Naive B cell (primary cell): ENCODE data around the gene COL27A1. TPM values are rescaled to one million over a fixed set of nuclear protein-coding genes. Genes with fewer than 3 reads are reported as not detected.
"Not testable (repeated sequence)": the region's sequence is repeated elsewhere in the genome, so short reads cannot be mapped to it uniquely, and the experiment has no call there.

ENCODE experiments used
- ATAC-seq, 2 donors: fragments of 150-1000 bp; cut with Tn5 transposase; 2 replicates each; pipeline ENCODE4 v1.10.0; 2021; ENCODE audit warnings: low read depth in 2 of 2, mild to moderate bottlenecking in 2 of 2, moderate library complexity in 2 of 2
- DNase-seq: peaks from one replicate; pipeline ENCODE4 v3.0.0; 2022
- H3K27ac Mint-ChIP-seq, 6 donors: one replicate each; pipeline ENCODE4 v1.8.0; 2020 to 2022; ENCODE audit warnings: mild to moderate bottlenecking in 6 of 6, mixed read lengths in 6 of 6, moderate library complexity in 5 of 6, inconsistent platforms in 2 of 6
- H3K27me3 Mint-ChIP-seq, 3 donors: one replicate each; pipeline ENCODE4 v1.8.0; 2021 to 2022; ENCODE audit warnings: mixed read lengths in 3 of 3, mild to moderate bottlenecking in 1 of 3
- H3K36me3 Mint-ChIP-seq, 2 donors: one replicate each; pipeline ENCODE4 v1.8.0; 2020 to 2022; ENCODE audit warnings: mixed read lengths in 2 of 2, inconsistent platforms in 1 of 2, mild to moderate bottlenecking in 1 of 2
- H3K4me1 Mint-ChIP-seq, 3 donors: one replicate each; pipeline ENCODE4 v1.8.0; 2020 to 2022; ENCODE audit warnings: mixed read lengths in 3 of 3, inconsistent platforms in 1 of 3, mild to moderate bottlenecking in 1 of 3, moderate library complexity in 1 of 3
- H3K4me3 Mint-ChIP-seq, 8 donors: one replicate each; pipeline ENCODE4 v1.8.0; 2020 to 2022; ENCODE audit warnings: mild to moderate bottlenecking in 8 of 8, mixed read lengths in 8 of 8, moderate library complexity in 8 of 8, inconsistent platforms in 2 of 8
- H3K9me3 Mint-ChIP-seq, 7 donors: one replicate each; pipeline ENCODE4 v1.8.0; 2020 to 2022; ENCODE audit warnings: mixed read lengths in 7 of 7, mild to moderate bottlenecking in 5 of 7, inconsistent platforms in 2 of 7, moderate library complexity in 1 of 7
- polyA plus RNA-seq, 6 donors: library from polyadenylated mRNA; unstranded; fragments of 300-500 nt; fragmentation: Illumina TruSeq; gene quantifications; one replicate each; pipeline ENCODE4 v1.2.3, GENCODE V29; 2021; ENCODE audit warnings: low read depth in 6 of 6

Gene COL27A1
- polyA plus RNA-seq, 6 donors from 2014 or later, result 0.04 TPM; not detected in 5

DNA sequence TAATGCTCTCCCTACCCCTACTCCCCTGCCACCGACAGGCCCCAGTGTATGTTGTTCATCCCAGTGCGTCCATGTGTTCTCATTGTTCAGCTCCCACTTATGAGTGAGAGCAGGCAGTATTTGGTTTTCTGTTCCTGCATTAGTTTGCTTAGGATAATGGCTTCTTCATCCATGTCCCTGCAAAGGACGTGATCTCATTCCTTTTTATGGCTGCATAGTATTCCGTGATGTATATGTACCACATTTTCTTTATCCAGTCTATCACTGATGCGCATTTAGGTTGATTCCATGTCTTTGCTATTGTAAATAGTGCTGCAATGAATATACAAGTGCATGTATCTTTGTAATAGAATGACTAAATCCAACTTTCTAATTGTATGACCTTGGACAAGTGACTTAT lies 36.1 kb downstream of the COL27A1 start:
- peaks cover 0 to 23% (median 11%) of the 10 kb centered on the region in 3 donors for H3K27me3 Mint-ChIP-seq
- H3K4me3 Mint-ChIP-seq, H3K4me1 Mint-ChIP-seq, ATAC-seq, H3K27ac Mint-ChIP-seq, DNase-seq, H3K36me3 Mint-ChIP-seq: not testable (repeated sequence)
- H3K9me3 Mint-ChIP-seq, result peaks cover 7 to 31% (median 18%) of the 10 kb centered on the region in 7 donors

DNA sequence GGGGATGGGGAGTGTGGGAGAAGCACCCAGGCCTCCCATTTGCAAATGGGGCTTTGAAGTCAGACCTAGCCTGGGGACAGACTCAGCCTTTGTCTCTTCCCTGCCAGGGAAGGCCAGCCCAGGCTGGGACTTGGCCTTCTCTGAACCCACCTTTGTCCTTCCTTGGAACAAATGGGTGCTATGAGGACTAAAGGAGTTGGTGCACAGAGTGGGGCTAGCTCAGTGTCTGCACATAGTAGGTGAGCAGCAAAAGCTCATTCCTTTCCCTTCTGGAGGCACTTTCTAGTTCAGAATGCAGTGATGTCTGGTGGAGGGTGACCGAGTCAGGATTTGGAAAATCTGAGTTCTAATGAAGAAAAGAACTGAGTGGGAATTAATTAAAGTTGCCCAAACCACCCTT lies 37.2 kb downstream of the COL27A1 start:
- Mint-ChIP-seq H3K27me3 (peaks cover 0 to 23% (median 11%) of the 10 kb centered on the region in 3 donors), H3K4me1 (no peaks in the 10 kb centered on the region), H3K36me3 (peaks cover 7 to 8% of the 10 kb centered on the region in 2 donors), H3K9me3 (peaks cover 7 to 31% (median 18%) of the 10 kb centered on the region in 7 donors), H3K4me3 (no peak overlapping the region), H3K27ac (no peak overlapping the region)
- DNase-seq (no peak), ATAC-seq (no peak)

DNA sequence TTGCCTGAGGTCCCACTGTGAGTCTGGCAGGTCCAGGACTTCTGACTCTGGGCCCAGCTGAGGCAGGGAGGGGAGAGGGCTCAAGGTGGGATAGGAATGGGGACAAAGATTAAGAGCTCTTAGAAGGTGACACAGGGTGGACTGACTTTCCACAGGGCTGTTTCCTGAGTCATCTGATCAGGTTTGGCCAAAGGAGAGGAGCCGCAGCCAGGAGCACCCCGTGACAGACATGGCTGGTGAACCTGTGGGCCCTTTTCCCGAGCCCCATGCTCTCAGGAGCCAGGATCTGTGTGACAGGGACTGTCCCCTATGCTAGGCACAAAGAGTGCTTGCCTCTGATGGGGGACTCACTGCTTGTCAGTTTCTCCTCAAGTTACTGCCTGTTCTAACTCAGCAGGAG lies 37.8 kb downstream of the COL27A1 start:
- Mint-ChIP-seq H3K4me3 (no peak overlapping the region), H3K36me3 (peaks cover 7 to 8% of the 10 kb centered on the region in 2 donors), H3K4me1 (no peaks in the 10 kb centered on the region), H3K27me3 (peaks cover 0 to 23% (median 11%) of the 10 kb centered on the region in 3 donors), H3K9me3 (peaks cover 7 to 31% (median 18%) of the 10 kb centered on the region in 7 donors), H3K27ac (no peak overlapping the region)
- DNase-seq (no peak), ATAC-seq (no peak)

DNA sequence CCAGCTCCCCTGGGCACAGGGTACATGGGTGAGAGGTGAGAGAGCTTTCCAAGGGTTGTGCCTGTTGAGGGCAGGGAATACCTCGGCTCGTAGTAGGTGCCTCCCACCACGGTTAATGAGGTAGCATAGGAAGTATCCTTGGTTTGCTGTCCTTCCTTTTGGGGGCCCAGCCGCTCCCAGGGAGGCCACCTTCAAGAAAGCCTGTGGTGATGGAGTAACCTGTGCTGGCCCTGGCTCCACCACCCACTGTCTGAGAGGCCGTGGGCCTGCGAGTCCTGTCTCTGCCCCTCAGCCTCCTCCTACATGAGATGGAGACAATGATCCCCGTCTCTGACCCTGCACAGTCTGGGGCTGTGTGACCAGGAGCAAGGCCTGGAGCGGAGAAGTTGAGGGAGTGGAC lies 40.8 kb downstream of the COL27A1 start:
- peaks cover 0 to 9% (median 4%) of the 10 kb centered on the region in 7 donors for H3K9me3 Mint-ChIP-seq
- H3K27ac Mint-ChIP-seq, result no peak overlapping the region
- ATAC-seq (no peak), DNase-seq (no peak)
- H3K27me3 Mint-ChIP-seq, result peaks cover 0 to 23% (median 11%) of the 10 kb centered on the region in 3 donors
- H3K4me1 Mint-ChIP-seq, result no peaks in the 10 kb centered on the region
- no peaks in the 10 kb centered on the region for H3K36me3 Mint-ChIP-seq
- no peak overlapping the region for H3K4me3 Mint-ChIP-seq

DNA sequence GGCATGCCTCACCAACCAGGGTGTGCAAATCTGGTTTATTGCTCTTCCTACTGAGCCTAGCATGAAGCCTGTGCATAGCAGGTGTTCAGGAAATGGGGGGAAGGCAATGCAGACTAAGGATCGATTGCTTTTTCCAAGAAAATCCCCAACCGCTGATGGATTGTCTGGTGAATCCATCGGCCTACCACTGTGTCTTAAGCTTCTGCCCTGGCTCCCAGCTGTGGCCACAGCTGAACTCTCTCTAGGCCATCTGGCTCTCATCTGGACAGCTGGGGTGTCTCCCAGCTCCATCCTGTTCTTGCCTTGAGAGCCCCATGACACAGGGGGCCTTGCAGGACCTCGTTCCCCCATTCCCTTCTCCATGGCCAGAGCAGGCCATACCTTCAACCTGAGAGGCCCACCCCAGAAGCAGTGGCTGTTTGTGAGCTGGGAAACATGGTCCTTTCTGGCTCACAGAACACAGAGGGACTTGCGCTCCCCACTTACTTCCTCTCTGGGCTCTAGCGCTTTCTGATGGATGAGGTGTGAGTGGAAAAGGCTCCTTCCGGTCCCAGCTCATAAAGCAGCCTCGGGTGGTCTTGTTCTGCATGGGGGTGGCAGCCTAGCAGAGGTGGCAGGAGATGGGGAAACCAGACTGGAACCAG lies 41.8 kb downstream of the COL27A1 start:
- H3K27me3 Mint-ChIP-seq, result peaks cover 0 to 21% (median 11%) of the 10 kb centered on the region in 3 donors
- no peaks in the 10 kb centered on the region for H3K4me1 Mint-ChIP-seq
- ATAC-seq (no peak), DNase-seq (no peak)
- H3K27ac Mint-ChIP-seq, result no peak overlapping the region
- no peaks in the 10 kb centered on the region for H3K9me3 Mint-ChIP-seq
- H3K36me3 Mint-ChIP-seq, result no peaks in the 10 kb centered on the region
- no peak overlapping the region for H3K4me3 Mint-ChIP-seq

DNA sequence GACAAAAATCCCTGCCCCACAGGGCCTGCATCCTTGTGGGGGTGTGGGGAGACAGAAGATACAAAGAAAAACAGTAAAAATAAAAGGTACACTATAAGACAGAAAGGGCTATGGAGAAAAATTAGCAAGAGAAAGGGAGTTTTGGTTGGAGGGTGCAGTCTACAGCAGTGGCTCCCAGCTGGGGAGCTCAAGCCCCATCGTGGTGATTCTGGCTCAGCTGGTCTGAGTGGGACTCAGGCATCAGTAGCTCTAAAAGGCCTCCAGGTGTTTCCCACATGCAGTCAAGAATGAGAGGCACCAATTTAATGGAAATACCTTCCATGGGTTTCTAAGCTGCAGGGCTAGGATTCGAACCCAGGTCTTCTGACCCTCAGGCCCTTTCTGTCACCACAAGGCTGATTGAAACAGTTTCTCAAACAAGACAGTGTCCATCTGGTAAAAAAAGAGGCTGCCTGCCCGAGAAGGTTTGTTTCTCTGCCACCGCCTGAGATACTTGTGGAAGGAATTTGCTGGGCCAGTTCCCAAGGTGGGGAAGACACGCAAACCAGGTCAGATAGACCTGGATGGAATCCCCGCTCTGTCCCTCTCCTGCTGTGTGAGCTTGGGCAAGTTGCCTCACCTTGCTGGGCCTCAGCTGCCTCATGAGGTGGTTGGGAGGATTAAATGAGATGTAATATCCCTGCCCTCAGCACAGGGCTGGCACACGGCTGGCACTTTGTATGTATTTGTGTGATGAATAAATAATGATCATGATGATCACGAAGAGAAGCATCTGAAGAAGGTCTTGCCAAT lies 43.1 kb downstream of the COL27A1 start:
- no peak for DNase-seq
- peak overlapping the region in 1 of 6 donors; percentile 65 for H3K27ac Mint-ChIP-seq
- H3K4me3 Mint-ChIP-seq, result no peak overlapping the region
- peaks cover 0 to 10% (median 8%) of the 10 kb centered on the region in 3 donors for H3K27me3 Mint-ChIP-seq
- no peaks in the 10 kb centered on the region for H3K9me3 Mint-ChIP-seq
- H3K36me3 Mint-ChIP-seq, result no peaks in the 10 kb centered on the region
- no peaks in the 10 kb centered on the region for H3K4me1 Mint-ChIP-seq
- no peak for ATAC-seq

DNA sequence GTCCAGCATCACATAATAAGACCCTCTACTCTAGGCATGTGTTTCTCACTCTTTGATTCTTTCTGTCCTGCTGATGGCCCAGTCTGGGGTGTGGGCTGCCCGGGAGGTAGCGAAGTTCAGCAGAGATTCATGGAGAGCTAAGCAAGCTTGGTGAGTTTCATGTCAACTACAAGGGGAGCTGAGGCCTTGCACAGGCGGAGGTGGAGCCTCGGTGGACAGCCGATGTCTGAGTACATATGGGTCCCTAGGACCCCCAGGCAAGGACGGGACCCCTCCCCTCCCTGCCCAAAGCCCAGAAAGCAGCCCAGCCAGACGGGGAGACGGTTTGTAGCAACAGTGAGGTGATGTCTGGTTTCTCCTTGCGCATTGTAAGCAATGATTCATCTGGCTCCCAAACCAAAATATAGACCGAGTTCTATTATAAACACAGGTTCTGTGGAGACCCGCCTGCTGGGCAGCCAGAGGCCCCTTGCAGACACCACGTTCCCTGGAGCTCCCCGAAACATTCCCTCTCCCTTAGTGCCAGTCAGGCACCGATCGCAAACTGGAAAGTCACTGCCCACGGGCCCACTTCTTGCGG lies 45.5 kb downstream of the COL27A1 start:
- H3K4me3 Mint-ChIP-seq, result no peak overlapping the region
- no peak for DNase-seq
- ATAC-seq, result no peak
- H3K27me3 Mint-ChIP-seq, result peaks cover 0 to 3% (median 0%) of the 10 kb centered on the region in 3 donors
- no peaks in the 10 kb centered on the region for H3K4me1 Mint-ChIP-seq
- H3K27ac Mint-ChIP-seq, result no peak overlapping the region
- no peaks in the 10 kb centered on the region for H3K36me3 Mint-ChIP-seq
- no peaks in the 10 kb centered on the region for H3K9me3 Mint-ChIP-seq

DNA sequence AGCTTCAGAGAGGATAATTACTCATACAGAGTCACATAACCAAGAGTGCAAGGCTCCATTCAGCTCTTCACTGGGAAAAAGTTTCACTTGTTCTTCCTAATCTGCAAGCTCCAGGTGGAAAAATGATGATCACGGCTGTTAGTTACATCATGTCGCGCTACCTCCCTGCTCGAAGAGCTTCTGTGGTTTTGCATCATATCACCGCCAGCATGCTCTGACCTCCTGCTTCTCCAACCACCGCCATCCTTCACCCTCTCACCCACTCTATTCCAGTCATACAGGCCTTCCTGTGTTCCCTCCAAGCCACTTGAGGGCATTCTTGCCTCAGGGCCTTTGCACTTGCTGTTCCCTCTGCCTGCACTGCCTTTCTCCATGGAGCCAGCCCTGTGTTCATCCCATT lies 47.1 kb downstream of the COL27A1 start:
- H3K27me3 Mint-ChIP-seq, result peaks cover 0 to 5% (median 0%) of the 10 kb centered on the region in 3 donors
- H3K27ac Mint-ChIP-seq, result no peak overlapping the region
- H3K9me3 Mint-ChIP-seq, result no peaks in the 10 kb centered on the region
- no peak overlapping the region for H3K4me3 Mint-ChIP-seq
- ATAC-seq, result no peak
- DNase-seq, result no peak
- H3K4me1 Mint-ChIP-seq, result no peaks in the 10 kb centered on the region
- H3K36me3 Mint-ChIP-seq, result no peaks in the 10 kb centered on the region

DNA sequence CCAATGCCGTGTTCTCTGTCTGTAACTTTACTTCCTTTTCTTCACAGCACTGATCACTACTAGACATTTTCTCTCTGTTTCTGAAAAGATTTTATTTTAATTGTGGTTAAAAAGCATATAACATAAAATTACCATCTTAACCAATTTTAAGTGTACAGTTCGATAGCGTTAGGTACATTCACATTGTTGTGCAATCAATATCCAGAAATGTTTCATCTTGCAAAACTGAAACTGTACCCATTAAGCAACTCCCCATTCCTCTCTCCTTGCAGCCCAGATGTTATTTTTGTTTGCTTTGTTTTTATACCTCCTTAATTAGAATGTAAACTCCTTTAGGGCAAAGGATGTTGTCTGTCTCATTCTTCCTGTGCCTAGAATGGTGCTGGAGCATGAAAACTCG lies 47.5 kb downstream of the COL27A1 start:
- Mint-ChIP-seq H3K27me3 (peaks cover 0 to 5% (median 0%) of the 10 kb centered on the region in 3 donors), H3K4me1 (no peaks in the 10 kb centered on the region), H3K27ac (no peak overlapping the region), H3K4me3 (no peak overlapping the region), H3K9me3 (no peaks in the 10 kb centered on the region), H3K36me3 (no peaks in the 10 kb centered on the region)
- no peak for DNase-seq
- ATAC-seq, result no peak

DNA sequence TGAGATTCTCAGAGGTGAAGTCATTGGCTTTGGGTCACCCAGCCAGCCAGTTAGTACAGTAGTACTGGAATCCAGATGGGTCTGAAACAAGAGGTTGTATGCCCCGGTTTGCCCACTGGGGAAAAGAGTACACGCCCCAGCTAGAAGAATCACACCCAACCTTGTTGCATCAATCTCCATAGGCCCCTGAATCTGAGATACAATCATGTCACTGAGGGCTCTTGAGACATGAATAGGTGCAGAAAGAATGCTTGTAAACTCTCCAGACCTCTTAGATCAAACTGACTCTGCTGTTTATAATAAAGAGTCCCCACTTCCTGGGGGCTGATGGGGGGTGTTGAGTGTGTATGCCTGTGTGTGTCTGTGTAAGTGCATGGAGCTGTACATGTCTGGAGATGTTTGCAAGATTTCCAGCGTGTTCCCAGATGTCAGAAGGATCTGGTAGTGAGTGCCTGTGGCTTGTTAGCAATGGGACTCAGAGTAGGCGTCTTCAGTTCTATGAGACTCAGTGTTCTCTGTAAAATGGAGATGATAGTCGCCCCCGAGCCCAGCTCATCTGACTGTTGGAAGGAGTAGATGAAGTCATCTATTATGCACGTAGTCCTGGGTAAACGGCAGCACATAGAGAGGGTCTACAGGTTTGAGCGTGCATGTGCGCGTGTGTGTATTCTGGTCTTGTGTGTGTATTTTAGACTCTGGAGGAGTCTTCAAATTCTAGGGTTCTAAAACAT lies 48.2 kb downstream of the COL27A1 start:
- Mint-ChIP-seq H3K27me3 (peaks cover 0 to 5% (median 0%) of the 10 kb centered on the region in 3 donors), H3K9me3 (peaks cover 0 to 1% (median 0%) of the 10 kb centered on the region in 7 donors), H3K4me3 (no peak overlapping the region), H3K27ac (no peak overlapping the region), H3K4me1 (no peaks in the 10 kb centered on the region), H3K36me3 (no peaks in the 10 kb centered on the region)
- DNase-seq (no peak), ATAC-seq (no peak)

DNA sequence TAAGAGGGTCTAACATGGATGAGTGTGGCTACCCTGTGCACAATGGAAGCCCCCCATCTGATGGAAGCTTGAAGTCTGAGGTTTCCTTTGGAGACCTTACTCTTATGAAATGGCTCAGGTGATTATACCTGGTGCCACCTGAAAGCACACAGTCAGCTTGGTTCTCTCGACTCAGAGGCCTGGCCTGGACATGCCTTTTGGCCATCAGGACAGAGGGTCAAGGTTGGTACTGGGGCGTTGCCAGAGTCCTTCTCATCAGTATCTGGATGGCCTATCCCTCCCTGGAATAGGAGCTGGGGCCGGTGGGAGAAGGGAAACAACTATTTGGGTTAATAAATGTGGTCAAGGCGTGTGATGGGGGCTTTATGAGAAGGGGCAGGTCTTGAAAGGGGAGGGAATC lies 48.9 kb downstream of the COL27A1 start:
- H3K27ac Mint-ChIP-seq, result no peak overlapping the region
- H3K4me3 Mint-ChIP-seq, result no peak overlapping the region
- H3K9me3 Mint-ChIP-seq, result peaks cover 0 to 1% (median 0%) of the 10 kb centered on the region in 7 donors
- H3K27me3 Mint-ChIP-seq, result peaks cover 0 to 5% (median 0%) of the 10 kb centered on the region in 3 donors
- ATAC-seq, result no peak
- DNase-seq, result no peak
- no peaks in the 10 kb centered on the region for H3K36me3 Mint-ChIP-seq
- no peaks in the 10 kb centered on the region for H3K4me1 Mint-ChIP-seq

DNA sequence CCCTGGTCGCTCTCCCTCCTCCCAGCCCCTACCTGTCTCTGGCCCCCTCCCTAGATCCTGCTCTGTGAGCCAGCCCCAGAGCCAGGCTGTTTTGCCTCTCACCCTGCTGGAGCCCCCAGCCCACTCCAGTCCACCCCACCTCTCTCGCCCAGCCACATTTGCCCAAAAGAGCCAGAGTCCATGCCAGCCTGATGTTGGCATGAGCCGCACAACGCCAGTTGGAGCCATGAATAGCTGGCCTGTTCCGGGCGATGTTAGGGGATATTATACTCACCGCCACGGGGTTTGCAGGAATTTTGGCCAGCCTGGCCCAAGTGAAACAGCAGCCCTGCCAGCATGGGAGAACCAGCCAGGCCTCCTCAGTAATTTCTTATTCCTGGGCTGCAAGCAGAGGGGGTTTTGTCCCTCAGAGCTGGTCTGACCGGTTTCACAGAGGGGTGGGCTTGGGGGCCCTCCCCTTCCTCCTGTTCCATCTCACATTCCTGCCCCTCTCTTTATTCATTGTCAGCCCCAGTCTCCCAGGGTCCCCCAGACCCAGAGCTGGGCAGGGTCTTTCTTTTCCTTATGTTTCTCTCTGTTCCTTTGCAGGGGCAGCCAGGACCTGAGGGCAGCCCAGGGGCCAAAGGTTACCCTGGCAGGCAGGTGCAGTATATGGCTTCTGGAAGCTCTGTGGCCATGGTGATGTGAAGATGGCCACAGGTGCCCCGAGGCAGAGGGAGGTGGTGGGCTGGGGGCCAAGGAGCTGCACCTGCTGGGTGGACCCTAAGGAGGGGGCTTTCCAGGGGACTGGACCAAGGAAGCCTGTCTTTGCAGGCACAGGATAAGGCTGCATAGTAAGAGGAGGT lies 50.1 kb downstream of the COL27A1 start:
- H3K27me3 Mint-ChIP-seq, result peaks cover 0 to 5% (median 0%) of the 10 kb centered on the region in 3 donors
- H3K27ac Mint-ChIP-seq, result no peak overlapping the region
- no peak overlapping the region for H3K4me3 Mint-ChIP-seq
- DNase-seq (no peak), ATAC-seq (no peak)
- peaks cover 0 to 1% (median 0%) of the 10 kb centered on the region in 7 donors for H3K9me3 Mint-ChIP-seq
- H3K4me1 Mint-ChIP-seq, result no peaks in the 10 kb centered on the region
- no peaks in the 10 kb centered on the region for H3K36me3 Mint-ChIP-seq
